AG04450 (cell line): ENCODE data around the gene ARHGAP22. TPM values are rescaled to one million over a fixed set of nuclear protein-coding genes. Genes with fewer than 3 reads are reported as not detected.

Experiments used
- CTCF ChIA-PET: fragments of 300-600, 350-600 bp; formaldehyde crosslinking; extraction: SDS; loops from one replicate; lab custom pipeline; 2022; ENCODE audit warnings: antibody characterized with exemption, inconsistent platforms; lab: Charles Lee
- POLR2A ChIA-PET: fragments of 350-600 bp; formaldehyde crosslinking; extraction: SDS; loops from one replicate; lab custom pipeline; 2021; ENCODE audit warnings: antibody characterized with exemption, inconsistent platforms; lab: Yijun Ruan, JAX
- DNase-seq: peaks from one replicate; pipeline ENCODE4 v3.0.0-alpha.2; 2011; ENCODE audit warnings: low read depth, low spot score
- H3K27ac ChIP-seq: one replicate; pipeline ENCODE4 v1.5.1; 2012; ENCODE audit warnings: low read depth, low read length, control low read depth
- H3K27me3 ChIP-seq: one replicate; pipeline ENCODE4 v1.6.0; 2012; ENCODE audit warnings: low read length; ENCODE audit not compliant: control insufficient read depth, insufficient read depth
- H3K4me3 ChIP-seq: 2 replicates; pipeline ENCODE4 v1.5.1; 2011; ENCODE audit warnings: mild to moderate bottlenecking, low read depth, low read length, control low read depth
- H3K9me3 ChIP-seq: 2 replicates; pipeline ENCODE4 v1.5.1; 2012; ENCODE audit warnings: low read length; ENCODE audit not compliant: control insufficient read depth, insufficient read depth
- CTCF ChIP-seq: IDR thresholded peaks from 2 replicates; pipeline ENCODE4 v1.5.1; 2011; ENCODE audit warnings: low read depth, low read length, control low read depth, inconsistent platforms
- polyA plus RNA-seq: library from polyadenylated mRNA; depleted of rRNA; stranded (reverse); fragments of >200 nt; gene quantifications from 2 replicates; pipeline ENCODE4 v1.2.3, GENCODE V29; 2011

Gene ARHGAP22
- polyA plus RNA-seq, 1 experiment: 8.2 TPM

- ChIA-PET POLR2A (no interaction called here), CTCF (interaction anchor here (0.8 to 1.9 kb wide), 3 partner anchors 138 to 152 kb away, joined by 3 to 10 read pairs (median 4); no protein-coding TSS in a partner anchor)
- no peak overlapping the region for H3K27ac ChIP-seq
- no peaks in the 10 kb centered on the region for H3K9me3 ChIP-seq
- DNase-seq: no peak
- TF ChIP-seq CTCF: no peak
- no peaks in the 10 kb centered on the region for H3K27me3 ChIP-seq
- no peak overlapping the region for H3K4me3 ChIP-seq
Observed at GRCh38 chr10:48504141-48504885, 100.6 kb downstream of the ARHGAP22 start.

- H3K9me3 ChIP-seq: no peaks in the 10 kb centered on the region
- CTCF ChIA-PET: interaction anchor here (1.9 to 2.6 kb wide), 2 partner anchors 139 to 152 kb away, joined by 10 to 12 read pairs; no protein-coding TSS in a partner anchor
Observed at GRCh38 chr10:48503293-48503911, 101.5 kb downstream of the ARHGAP22 start.

GRCh38 chr10:48502791-48503190, 102.1 kb downstream of the ARHGAP22 start:
- Histone ChIP-seq H3K27ac (no peak overlapping the region), H3K9me3 (no peaks in the 10 kb centered on the region), H3K27me3 (no peaks in the 10 kb centered on the region), H3K4me3 (no peak overlapping the region)
- ChIA-PET CTCF (interaction anchor here (1.4 to 2.6 kb wide), 2 partner anchors 139 to 153 kb away, joined by 4 to 12 read pairs; no protein-coding TSS in a partner anchor), POLR2A (no interaction called here)
- TF ChIP-seq CTCF: no peak
- no peak for DNase-seq

More at GRCh38 chr10:48503293-48503911, 101.5 kb downstream of the ARHGAP22 start:
- no peak overlapping the region for H3K4me3 ChIP-seq
- no peaks in the 10 kb centered on the region for H3K27me3 ChIP-seq
- no peak for TF ChIP-seq CTCF
- no peak for DNase-seq
- POLR2A ChIA-PET: no interaction called here
- H3K27ac ChIP-seq: no peak overlapping the region

- Histone ChIP-seq H3K27ac (peak overlapping the region; percentile 12), H3K4me3 (no peak overlapping the region), H3K9me3 (no peaks in the 10 kb centered on the region), H3K27me3 (no peaks in the 10 kb centered on the region)
- TF ChIP-seq CTCF: no peak
- DNase-seq: no peak
- ChIA-PET CTCF (interaction anchor here (0.8 to 2.6 kb wide), 3 partner anchors 138 to 156 kb away, joined by 3 to 12 read pairs (median 4); no protein-coding TSS in a partner anchor), POLR2A (interaction anchor here (0.7 kb wide), 1 partner anchor 192 kb away, joined by 3 read pairs; no protein-coding TSS in a partner anchor)
Observed at GRCh38 chr10:48501787-48502771, 102.8 kb downstream of the ARHGAP22 start.
